ENCODE measurements around the gene UNC5C.

DNA sequence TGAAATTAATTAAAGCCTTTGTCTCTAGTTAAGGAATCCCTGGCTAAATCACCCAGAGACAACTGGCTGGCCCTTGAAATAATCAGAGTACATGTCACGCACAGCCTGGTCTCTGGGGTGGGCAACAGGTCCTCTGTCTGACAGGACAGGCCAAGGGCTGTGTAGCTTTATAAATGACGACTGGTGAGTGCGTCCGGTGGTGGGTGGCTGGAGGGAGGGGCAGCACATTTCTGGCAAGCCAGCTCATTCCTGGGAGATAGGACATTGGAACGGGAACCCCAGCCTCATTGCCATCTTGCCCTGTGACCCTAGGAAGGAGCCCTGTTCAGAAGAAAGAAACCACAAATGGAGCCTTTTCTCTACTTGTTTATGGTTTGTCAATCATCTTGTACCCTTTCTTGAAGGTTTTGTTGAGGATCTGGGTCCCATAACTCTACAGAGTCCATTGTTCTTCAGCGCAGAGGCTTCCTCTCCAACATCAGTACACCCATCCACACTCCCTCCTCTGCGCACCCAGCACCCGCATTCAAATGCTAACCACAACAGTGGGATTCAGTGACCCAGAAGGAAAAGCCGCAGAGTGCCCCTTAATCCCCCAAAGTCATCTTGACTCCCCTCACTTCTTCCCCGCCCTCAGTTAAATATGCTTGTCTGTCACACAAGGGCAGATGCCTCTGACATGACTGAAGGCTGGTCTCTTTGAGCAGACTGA, 368.1 kb downstream of the UNC5C start:
- TF ChIP-seq, protein P1, sequence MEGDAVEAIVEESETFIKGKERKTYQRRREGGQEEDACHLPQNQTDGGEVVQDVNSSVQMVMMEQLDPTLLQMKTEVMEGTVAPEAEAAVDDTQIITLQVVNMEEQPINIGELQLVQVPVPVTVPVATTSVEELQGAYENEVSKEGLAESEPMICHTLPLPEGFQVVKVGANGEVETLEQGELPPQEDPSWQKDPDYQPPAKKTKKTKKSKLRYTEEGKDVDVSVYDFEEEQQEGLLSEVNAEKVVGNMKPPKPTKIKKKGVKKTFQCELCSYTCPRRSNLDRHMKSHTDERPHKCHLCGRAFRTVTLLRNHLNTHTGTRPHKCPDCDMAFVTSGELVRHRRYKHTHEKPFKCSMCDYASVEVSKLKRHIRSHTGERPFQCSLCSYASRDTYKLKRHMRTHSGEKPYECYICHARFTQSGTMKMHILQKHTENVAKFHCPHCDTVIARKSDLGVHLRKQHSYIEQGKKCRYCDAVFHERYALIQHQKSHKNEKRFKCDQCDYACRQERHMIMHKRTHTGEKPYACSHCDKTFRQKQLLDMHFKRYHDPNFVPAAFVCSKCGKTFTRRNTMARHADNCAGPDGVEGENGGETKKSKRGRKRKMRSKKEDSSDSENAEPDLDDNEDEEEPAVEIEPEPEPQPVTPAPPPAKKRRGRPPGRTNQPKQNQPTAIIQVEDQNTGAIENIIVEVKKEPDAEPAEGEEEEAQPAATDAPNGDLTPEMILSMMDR (IDR thresholded peaks at IDR 0.05 in 8 of 11, conservative IDR thresholded peaks at IDR 0.05 in 3 of 11), result no peak
- TF ChIP-seq POLR2AphosphoS5 (IDR thresholded peaks at IDR 0.05), result no peak

Data from spleen (tissue), 7 donors.